H54 (cell line): ENCODE data around the gene LTN1.
"Not testable (repeated sequence)": the region's sequence is repeated elsewhere in the genome, so short reads cannot be mapped to it uniquely, and the experiment has no call there.

Source experiments
- DNase-seq: peaks from one replicate; pipeline ENCODE4 v3.0.0; 2011; ENCODE audit warnings: low spot score, mixed read lengths; ENCODE audit not compliant: insufficient read length
- FAIRE-seq: peaks from 3 replicates; lab custom pipeline; 2011; peaks lifted over from hg19 to GRCh38; lab: Jason Lieb, UNC
- POLR2A ChIP-seq: IDR thresholded peaks from 2 replicates; pipeline ENCODE4 v1.6.1; 2011; ENCODE audit warnings: low read depth, mild to moderate bottlenecking, low read length

Gene LTN1

DNA sequence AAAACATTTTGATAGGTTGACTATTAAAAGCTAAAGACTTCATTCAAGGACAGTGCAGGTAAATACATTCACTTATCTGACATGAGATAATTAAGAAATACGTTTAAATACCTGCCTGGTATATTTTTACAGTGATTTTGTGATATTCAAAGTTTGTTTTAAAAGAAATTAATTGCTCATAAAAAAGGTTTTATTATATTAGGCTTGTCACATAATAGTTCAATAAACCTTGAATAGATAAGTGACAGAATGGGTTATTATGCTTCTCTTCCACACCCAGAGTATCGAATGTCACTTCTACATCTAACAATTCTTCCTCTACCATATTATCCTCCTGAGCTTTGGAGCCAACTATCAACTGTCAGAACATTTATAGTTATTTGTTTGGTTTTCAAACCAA lies 60.0 kb downstream of the LTN1 start:
- DNase-seq, result no peak
- no peak for FAIRE-seq

DNA sequence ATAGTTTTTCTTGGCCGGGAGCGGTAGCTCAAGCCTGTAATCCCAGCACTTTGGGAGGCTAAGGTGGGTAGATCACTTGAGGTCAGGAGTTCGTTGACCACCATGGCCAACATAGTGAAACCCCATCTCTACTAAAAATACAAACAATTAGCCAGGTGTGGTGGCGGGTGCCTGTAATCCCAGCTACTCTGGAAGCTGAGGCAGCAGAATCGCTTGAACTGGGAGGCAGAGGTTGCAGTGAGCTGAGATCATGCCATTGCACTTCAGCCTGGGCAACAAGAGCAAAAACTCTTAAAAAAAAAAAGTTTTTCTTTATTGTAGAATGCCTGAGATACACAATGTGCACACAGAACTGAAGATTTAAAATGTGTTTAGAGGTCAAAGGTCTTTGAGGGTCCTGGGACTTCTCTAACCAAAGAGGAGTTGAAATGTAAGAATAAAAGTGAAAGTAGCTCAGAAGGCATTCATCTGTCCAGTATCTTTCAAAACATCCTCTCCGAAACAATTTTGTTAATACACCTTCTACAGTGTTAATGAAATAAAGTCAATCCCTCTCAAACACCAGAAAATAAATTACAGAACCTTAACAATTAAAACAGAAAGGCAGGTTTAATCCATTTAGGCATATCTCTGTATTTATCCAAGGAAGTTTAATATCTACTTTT lies 60.8 kb downstream of the LTN1 start:
- not testable (repeated sequence) for FAIRE-seq, DNase-seq

More for the DNA sequence above, 60.0 kb downstream of the LTN1 start:
- no peak for TF ChIP-seq POLR2A

DNA sequence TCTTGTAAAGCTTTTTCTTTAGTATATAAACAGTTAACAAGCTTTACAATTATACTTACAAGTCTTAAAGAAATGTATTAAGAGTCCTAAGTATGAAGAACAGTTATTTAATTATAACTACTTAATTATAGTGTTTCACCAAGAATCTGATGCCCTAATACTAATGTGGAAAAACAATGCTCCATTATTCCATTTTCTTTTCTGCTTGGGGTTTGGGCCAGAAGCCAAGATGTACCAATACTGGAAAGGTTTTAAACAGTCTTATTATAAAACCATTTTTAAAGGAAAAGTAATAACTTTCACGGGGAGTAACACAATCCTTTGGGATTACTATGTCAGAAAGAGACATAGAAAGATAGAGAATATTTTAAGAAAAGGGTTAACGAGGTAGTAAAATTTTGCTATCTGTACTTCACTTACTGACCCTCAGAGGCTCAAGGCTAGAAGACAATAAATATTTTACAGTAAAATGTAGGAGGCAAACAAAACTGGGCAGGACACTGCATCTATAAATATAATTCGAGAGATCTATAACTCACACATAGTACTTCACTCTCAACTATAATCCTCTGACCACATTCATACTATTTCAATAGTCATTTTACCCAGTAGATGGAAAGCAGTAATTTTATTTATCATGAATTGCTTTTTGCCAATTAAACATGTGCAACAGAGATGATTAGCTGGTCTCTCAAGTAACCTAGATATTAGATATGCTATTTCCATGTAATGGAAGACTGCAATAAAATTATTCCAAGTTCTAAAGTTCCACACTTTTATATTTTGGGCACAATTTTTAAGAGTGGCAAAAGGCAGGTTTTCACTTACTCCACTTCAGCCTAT lies 63.9 kb downstream of the LTN1 start:
- no peak for FAIRE-seq
- TF ChIP-seq POLR2A, result no peak
- no peak for DNase-seq

DNA sequence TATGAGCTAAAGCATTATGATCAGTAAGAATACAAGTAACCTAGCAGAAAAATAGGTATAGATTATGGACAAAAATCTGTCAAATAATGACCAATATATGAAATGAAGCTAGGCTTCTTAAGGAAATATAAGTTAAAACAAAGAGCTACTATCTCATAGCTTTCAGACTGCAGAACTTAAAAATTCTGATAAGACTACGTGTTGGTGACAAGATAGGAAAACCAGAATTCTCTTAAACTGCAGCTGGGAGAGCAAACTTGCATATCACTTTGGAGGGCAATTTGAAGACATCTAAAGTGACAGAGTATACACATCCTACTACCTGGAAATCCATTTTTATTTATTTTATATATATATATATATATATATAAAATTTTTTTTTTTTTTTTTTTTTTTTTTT lies 65.5 kb downstream of the LTN1 start:
- no peak for TF ChIP-seq POLR2A
- FAIRE-seq (no peak), DNase-seq (no peak)

DNA sequence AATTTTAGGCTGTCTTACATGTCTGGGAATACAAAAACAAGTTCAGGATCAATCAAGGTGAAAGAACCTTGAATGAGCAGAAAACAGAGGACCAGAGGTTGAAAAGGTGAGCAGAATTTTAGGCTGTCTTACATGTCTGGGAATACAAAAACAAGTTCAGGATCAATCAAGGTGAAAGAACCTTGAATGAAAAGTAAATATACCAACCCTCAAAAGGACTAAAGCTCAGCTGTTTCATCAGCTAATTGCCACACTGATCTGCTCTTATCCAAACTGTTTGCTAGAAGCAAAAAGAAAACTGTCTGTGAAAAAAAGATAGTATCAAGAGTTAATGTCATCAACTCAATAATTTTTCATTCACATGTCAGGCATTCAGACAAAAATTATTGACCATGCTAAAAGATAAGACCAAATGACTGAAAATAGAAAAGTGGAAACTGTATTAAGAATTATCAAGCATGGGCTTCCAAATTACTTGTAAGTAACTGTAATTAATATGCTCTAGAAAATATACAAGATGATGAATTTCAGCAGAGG lies 69.2 kb downstream of the LTN1 start:
- DNase-seq, result no peak
- peak; percentile 87 for FAIRE-seq
- TF ChIP-seq POLR2A, result no peak

DNA sequence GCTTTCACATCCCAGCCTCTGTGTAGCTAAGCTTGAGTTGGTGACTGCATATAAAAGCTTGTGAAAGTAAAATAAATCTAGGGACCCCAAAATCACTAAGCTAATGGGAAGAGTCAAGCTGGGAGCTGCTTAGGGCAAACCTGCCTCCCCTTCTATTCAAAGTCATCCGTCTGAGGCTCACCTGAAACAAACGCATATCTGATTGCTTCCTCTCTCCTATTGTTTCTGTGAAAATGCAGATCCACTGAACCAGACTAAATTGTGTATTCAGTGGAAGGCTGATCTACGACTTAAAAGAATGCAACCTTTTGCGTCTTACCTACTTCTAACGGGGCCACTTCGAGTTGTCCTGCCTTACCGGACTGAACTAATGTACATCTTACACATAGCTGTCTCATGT lies 70.3 kb downstream of the LTN1 start:
- FAIRE-seq (no peak), DNase-seq (no peak)
- no peak for TF ChIP-seq POLR2A

DNA sequence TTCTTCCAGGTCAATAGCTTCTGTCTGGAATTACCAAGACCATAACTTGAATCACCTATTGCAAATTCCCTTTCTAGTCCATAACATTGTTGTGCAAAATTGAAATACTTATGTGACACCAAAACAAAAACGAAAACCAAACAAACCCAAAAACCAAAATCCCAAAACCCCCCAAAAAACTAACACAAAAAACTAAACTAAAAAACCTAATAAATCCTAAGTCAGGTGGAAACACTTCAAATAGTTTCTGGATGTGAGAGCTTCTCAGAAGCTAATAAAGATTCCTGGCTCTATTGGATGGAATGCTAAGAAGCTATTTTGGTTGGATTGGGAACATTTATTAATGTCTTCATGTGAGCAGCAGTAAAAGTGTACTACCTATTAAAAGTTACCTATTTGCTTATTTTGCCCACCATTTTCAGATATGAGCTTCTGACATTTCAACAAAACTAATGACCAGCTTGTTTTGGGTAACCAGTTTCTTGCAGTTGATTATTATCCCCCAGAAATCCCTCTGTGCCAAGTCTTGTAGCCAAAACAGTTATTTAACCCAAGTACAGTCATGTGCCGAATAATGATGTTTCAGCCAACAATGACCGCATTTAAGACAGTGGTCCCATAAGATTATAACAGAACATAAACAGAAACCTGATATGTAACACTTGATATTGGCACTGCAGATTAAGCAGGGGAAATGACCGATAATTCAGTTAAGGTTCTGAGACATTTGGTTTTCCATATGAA lies 76.4 kb downstream of the LTN1 start:
- no peak for FAIRE-seq
- no peak for DNase-seq
- TF ChIP-seq POLR2A, result no peak

DNA sequence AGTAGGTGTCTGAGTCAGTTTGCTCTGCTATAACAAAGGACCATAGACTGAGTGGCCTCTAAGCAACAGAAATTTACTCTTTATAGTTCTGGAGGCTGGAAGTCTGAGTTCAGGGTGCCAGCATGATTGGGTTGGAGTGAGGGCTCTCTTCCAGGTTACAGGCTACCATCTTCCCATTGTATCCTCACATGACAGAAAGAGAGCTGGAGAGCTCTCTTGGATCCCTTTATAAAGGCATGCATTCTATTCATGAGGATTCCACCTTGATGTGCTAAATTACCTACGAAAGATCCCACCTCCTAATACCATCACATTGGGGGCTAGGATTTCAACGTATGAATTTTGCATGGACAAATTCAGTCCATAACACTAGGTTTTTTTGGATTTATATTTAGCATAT lies 79.6 kb downstream of the LTN1 start:
- FAIRE-seq, result no peak
- no peak for DNase-seq

DNA sequence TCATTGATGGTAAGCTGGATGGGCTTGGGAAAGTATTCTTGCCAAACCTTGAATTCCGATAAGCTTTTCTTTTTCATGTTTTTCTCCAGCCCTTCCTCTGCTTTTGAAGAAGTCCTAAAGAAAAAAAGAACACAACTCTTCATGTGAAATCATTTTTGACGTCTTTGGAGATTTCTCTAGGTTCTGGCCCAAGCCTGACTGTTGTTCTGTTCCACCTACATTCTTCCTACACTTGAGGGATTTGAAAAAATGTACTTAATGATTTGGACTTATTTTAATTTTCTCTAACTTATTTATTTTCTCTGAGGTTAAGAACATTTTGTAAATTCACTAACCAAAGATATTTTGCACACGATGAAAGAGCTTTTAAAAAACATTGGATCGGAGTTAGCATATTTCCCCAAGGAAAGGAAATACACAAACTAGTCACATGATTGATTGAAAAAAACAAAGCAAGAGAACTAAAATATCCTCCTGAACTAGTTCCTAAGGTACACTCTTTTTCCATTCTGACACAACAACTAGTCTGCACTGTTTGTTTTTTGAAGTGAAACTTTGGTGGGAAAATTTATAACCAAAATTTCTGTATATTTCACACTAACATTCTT lies 82.3 kb downstream of the LTN1 start:
- DNase-seq (no peak), FAIRE-seq (no peak)
- TF ChIP-seq POLR2A, result no peak

More for the DNA sequence above, 79.6 kb downstream of the LTN1 start:
- no peak for TF ChIP-seq POLR2A

DNA sequence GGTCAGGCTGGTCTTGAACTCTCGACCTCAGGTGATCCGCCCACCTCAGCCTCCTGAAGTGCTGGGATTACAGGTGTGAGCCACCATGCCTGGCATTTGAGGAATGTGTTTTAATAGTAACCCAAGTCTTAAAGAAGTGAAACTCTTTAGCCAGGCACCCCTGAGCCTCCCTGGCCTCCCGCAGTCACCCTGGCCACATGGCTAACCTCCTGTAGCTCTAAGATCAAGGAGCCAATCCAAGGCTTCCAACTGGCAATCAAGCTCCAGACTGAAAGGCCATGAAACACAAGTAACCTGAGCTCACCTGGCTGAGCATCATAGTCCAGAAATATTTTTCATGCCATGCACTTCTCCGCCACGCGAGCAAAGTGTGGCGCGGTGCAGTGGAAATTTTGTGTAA lies 84.3 kb downstream of the LTN1 start:
- FAIRE-seq, result no peak
- no peak for DNase-seq
- no peak for TF ChIP-seq POLR2A

DNA sequence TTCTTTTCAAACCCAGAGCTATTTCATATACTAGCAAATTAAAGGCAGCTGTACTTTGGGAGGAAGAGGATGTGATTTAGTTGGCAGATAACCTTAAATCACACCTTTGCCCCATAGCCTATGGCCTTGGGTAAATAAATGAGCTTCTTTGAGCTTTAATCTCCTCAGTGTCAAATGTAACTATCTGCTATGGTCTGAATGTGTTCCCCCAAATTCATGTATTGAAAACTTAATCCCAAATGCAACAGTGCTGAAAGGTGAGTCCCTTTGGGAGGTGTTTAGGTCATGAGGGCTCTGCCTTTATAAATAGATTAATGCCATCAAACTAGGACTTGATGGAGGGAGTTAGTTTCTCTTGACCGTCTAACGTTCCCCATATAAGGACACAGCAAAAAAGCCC lies 85.8 kb downstream of the LTN1 start:
- DNase-seq (no peak), FAIRE-seq (no peak)
- no peak for TF ChIP-seq POLR2A

DNA sequence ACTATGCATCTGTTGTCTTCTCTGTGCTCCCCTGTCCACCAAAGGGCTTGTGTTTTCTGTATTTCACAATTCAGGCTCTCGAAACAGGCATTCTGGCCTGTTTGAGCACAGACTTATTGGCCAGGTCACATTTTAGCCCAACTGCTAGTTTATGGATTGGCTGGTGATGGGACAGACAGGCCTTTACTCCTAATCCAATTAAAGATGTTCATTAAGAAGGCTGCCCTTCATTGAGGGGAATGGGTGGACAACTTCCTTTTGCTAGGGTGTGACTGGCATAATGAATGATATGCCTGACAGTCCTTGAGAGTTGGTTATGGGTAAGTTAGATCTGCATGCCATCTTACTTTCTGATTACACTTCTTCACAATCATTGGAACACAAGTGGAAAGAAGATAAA lies 86.4 kb downstream of the LTN1 start:
- FAIRE-seq, result no peak
- TF ChIP-seq POLR2A, result no peak
- DNase-seq, result no peak

DNA sequence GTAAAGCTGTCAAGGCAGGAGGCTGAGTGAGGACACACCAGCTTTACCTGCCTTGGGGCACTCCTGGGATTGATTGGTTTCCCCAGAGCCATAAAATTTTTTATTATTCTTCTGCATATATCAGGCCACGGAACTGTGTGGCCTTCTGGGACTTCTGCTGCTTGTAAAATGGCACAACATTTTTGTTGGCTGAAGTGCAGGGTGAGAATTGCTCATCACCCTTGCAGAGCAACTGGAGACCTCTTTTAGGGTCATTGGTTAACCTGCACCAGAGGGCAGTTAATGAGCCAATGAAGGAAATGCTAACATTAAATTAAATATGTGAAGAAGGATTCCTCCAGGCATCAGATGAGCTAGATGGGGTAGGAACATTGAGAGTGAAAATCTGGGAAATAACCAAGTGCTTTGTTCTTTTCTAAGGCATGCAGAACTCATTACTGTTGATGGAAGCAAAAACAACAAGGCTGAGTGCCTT lies 87.7 kb downstream of the LTN1 start:
- FAIRE-seq, result no peak

More for the DNA sequence above, 87.7 kb downstream of the LTN1 start:
- TF ChIP-seq POLR2A, result no peak
- no peak for DNase-seq
